Panc1 (cell line): ENCODE measurements around the gene TXNRD1. TPM values are rescaled to one million over a fixed set of nuclear protein-coding genes. Genes with fewer than 3 reads are reported as not detected.

Experiments
- ATAC-seq: fragments of 200-7000 bp; cut with Tn5 transposase; 2 replicates; pipeline ENCODE4 v1.9.1; 2020; ENCODE audit warnings: mild to moderate bottlenecking, moderate library complexity
- BruUV-seq: library from RNA; stranded (reverse); fragments of 400-500 nt; replicated peaks from 2 replicates; lab custom pipeline; 2021; lab: Mats Ljungman, UMichigan
- CTCF ChIA-PET: fragments of 300-600 bp; sonication (Branson Sonifier 250); formaldehyde crosslinking; loops from one replicate; lab custom pipeline; 2022; ENCODE audit warnings: antibody characterized with exemption; lab: Charles Lee
- POLR2A ChIA-PET: fragments of 300-600 bp; sonication (Branson Sonifier 250); formaldehyde crosslinking; loops from one replicate; lab custom pipeline; 2022; ENCODE audit warnings: antibody characterized with exemption; lab: Charles Lee
- DNase-seq: peaks from one replicate; pipeline ENCODE4 v3.0.0-alpha.2; 2010; ENCODE audit warnings: low read depth, low spot score
- H3K27ac ChIP-seq: 2 replicates; pipeline ENCODE4 v1.5.1; 2011; ENCODE audit warnings: mild to moderate bottlenecking, low read length, inconsistent platforms
- H3K27me3 ChIP-seq: fragments of 200-500 bp; sonication (Bioruptor generic); 2 replicates; pipeline ENCODE4 v1.6.0; 2014; ENCODE audit warnings: low read length, inconsistent platforms; ENCODE audit not compliant: control insufficient read depth, insufficient read depth
- H3K36me3 ChIP-seq: fragments of 200-500 bp; sonication (Bioruptor generic); 2 replicates; pipeline ENCODE4 v1.5.1; 2014; ENCODE audit warnings: inconsistent platforms, mild to moderate bottlenecking, low read length, moderate library complexity; ENCODE audit not compliant: control insufficient read depth, insufficient read depth
- H3K4me1 ChIP-seq: 2 replicates; pipeline ENCODE4 v1.5.1; 2011; ENCODE audit warnings: inconsistent platforms, mild to moderate bottlenecking, low read length, moderate library complexity; ENCODE audit not compliant: control insufficient read depth, insufficient read depth
- H3K4me3 ChIP-seq, 2 experiments: 2 replicates each; pipeline ENCODE4 v1.5.1; 2011 to 2012; ENCODE audit warnings: low read depth in 2 of 2, low read length in 2 of 2, mild to moderate bottlenecking in 2 of 2, inconsistent platforms in 1 of 2, moderate library complexity in 1 of 2
- H3K9me3 ChIP-seq: fragments of 200-500 bp; sonication (Bioruptor generic); 2 replicates; pipeline ENCODE4 v1.5.1; 2014; ENCODE audit warnings: low read depth, mild to moderate bottlenecking, inconsistent platforms, low read length, moderate library complexity; ENCODE audit not compliant: control insufficient read depth, insufficient read depth
- POLR2AphosphoS5 ChIP-seq: IDR thresholded peaks from 2 replicates; pipeline ENCODE4 v1.6.1; 2012; ENCODE audit warnings: mild to moderate bottlenecking, low read depth, low read length, moderate library complexity
- SIN3A ChIP-seq: IDR thresholded peaks from 2 replicates; pipeline ENCODE4 v1.6.1; 2012; ENCODE audit warnings: low read depth, mild to moderate bottlenecking, low read length, moderate library complexity, borderline replicate concordance; ENCODE audit not compliant: insufficient read depth
- TCF7L2 ChIP-seq: IDR thresholded peaks from 2 replicates; pipeline ENCODE4 v1.6.1; 2011; ENCODE audit warnings: mild to moderate bottlenecking, low read depth, low read length, inconsistent platforms
- in situ Hi-C: cut with HindIII; loops from 2 replicates; pipeline ENCODE4 v1.10.0; 2016; ENCODE audit warnings: low sequenced_read_pairs, low pct_unique_long_range_greater_than_20kb
- intact Hi-C: fragments of 100-400 bp; cut with micrococcal nuclease; formaldehyde crosslinking; loops from one replicate; pipeline ENCODE4 v1.10.0; 2022; ENCODE audit not compliant: unreplicated experiment
- total RNA-seq: library from RNA; stranded (reverse); gene quantifications from one replicate; pipeline ENCODE4 v1.2.1, GENCODE V29; 2021; ENCODE audit not compliant: unreplicated experiment
- TF ChIP-seq, protein P1 (sequence below): fragments of 450-650 bp; IDR thresholded peaks from 2 replicates; pipeline ENCODE4 v1.5.1; 2017; ENCODE audit warnings: mild to moderate bottlenecking
- TF ChIP-seq, protein P2 (sequence below), 2 experiments: IDR thresholded peaks; 2 replicates each; pipeline ENCODE4 v1.6.1; 2011 to 2012; ENCODE audit warnings: low read depth in 2 of 2, control low read depth in 1 of 2, low read length in 1 of 2, mild to moderate bottlenecking in 1 of 2, moderate library complexity in 1 of 2; ENCODE audit not compliant: insufficient read depth in 1 of 2

Gene TXNRD1
- total RNA-seq, 1 experiment from 2014 or later: 348 TPM

DNA sequence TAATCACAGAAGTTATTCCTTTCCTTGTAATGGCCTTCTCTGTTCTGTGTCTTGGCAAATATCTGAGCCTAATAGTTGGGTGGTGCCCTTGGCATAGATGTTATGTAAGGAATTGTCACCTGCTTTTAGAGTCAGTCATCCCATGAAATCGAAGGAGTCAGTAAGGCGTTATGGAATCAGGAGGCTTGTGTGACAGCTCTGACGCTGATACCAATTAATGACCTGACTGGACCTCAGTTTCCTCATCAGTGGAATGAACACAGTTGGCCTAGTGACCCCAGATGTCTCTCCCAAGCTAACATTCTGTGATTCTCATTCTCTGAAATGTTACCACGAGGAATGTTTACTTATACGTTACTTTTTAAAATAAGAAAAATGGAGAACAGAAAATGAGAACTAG, 32.1 kb downstream of the TXNRD1 start:
- intact Hi-C loops (no loop called here), in situ Hi-C loops (no loop called here)
- Histone ChIP-seq H3K9me3 (no peaks in the 10 kb centered on the region), H3K27me3 (no peaks in the 10 kb centered on the region), H3K4me3 (no peak overlapping the region), H3K36me3 (no peaks in the 10 kb centered on the region), H3K27ac (peak overlapping the region; percentile 81), H3K4me1 (peaks cover 69% of the 10 kb centered on the region)
- ChIA-PET CTCF (no interaction called here), POLR2A (no interaction called here)
- no TSS peak for BruUV-seq
- DNase-seq (no peak), ATAC-seq (peak; percentile 33)
- TF ChIP-seq POLR2AphosphoS5 (no peak), SIN3A (no peak), TCF7L2 (no peak)
- TF ChIP-seq, protein P1, sequence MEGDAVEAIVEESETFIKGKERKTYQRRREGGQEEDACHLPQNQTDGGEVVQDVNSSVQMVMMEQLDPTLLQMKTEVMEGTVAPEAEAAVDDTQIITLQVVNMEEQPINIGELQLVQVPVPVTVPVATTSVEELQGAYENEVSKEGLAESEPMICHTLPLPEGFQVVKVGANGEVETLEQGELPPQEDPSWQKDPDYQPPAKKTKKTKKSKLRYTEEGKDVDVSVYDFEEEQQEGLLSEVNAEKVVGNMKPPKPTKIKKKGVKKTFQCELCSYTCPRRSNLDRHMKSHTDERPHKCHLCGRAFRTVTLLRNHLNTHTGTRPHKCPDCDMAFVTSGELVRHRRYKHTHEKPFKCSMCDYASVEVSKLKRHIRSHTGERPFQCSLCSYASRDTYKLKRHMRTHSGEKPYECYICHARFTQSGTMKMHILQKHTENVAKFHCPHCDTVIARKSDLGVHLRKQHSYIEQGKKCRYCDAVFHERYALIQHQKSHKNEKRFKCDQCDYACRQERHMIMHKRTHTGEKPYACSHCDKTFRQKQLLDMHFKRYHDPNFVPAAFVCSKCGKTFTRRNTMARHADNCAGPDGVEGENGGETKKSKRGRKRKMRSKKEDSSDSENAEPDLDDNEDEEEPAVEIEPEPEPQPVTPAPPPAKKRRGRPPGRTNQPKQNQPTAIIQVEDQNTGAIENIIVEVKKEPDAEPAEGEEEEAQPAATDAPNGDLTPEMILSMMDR: no peak
- TF ChIP-seq, protein P2, sequence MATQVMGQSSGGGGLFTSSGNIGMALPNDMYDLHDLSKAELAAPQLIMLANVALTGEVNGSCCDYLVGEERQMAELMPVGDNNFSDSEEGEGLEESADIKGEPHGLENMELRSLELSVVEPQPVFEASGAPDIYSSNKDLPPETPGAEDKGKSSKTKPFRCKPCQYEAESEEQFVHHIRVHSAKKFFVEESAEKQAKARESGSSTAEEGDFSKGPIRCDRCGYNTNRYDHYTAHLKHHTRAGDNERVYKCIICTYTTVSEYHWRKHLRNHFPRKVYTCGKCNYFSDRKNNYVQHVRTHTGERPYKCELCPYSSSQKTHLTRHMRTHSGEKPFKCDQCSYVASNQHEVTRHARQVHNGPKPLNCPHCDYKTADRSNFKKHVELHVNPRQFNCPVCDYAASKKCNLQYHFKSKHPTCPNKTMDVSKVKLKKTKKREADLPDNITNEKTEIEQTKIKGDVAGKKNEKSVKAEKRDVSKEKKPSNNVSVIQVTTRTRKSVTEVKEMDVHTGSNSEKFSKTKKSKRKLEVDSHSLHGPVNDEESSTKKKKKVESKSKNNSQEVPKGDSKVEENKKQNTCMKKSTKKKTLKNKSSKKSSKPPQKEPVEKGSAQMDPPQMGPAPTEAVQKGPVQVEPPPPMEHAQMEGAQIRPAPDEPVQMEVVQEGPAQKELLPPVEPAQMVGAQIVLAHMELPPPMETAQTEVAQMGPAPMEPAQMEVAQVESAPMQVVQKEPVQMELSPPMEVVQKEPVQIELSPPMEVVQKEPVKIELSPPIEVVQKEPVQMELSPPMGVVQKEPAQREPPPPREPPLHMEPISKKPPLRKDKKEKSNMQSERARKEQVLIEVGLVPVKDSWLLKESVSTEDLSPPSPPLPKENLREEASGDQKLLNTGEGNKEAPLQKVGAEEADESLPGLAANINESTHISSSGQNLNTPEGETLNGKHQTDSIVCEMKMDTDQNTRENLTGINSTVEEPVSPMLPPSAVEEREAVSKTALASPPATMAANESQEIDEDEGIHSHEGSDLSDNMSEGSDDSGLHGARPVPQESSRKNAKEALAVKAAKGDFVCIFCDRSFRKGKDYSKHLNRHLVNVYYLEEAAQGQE (IDR thresholded peaks at IDR 0.05; ENCODE audit: insufficient read depth in 1 of 2, low read depth in 2 of 2, low read length in 1 of 2): no peak

DNA sequence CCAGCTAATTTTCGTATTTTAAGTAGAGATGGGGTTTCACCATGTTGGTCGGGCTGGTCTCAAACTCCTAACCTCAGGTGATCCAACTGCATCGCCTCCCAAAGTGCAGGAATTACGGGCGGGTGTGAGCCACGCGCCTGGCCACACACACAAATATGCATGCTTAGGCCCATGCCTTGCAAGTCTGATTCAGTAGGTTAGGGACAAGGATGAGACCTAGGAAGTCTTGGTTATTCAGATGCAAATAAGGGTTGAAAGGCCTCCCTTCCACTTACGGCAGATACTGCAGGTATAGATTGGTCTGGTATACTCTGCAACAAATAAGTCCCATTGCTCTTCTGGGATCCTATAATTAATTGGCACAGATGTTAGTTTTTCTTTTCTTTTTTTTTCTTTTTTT, 32.9 kb downstream of the TXNRD1 start:
- no peaks in the 10 kb centered on the region for H3K36me3 ChIP-seq
- peak; percentile 29; the same call in 1 of the 2 replicates for ATAC-seq

More for the DNA sequence above, 32.9 kb downstream of the TXNRD1 start:
- Histone ChIP-seq H3K4me1 (peaks cover 66% of the 10 kb centered on the region), H3K9me3 (no peaks in the 10 kb centered on the region), H3K4me3 (no peak overlapping the region), H3K27ac (peak overlapping the region; percentile 81), H3K27me3 (no peaks in the 10 kb centered on the region)
- POLR2A ChIA-PET: no interaction called here
- CTCF ChIA-PET: no interaction called here
- TF ChIP-seq SIN3A (no peak), POLR2AphosphoS5 (no peak), TCF7L2 (no peak)
- TF ChIP-seq, protein P2 (IDR thresholded peaks at IDR 0.05; ENCODE audit: insufficient read depth in 1 of 2, low read depth in 2 of 2, low read length in 1 of 2): no peak
- TF ChIP-seq, protein P1: no peak
- in situ Hi-C loops (no loop called here), intact Hi-C loops (no loop called here)
- no TSS peak for BruUV-seq
- no peak for DNase-seq
